Sciatic nerve (tissue), 2 donors: ENCODE measurements around the gene BAZ2A. TPM values are rescaled to one million over a fixed set of nuclear protein-coding genes. Genes with fewer than 3 reads are reported as not detected.
"Not testable (repeated sequence)": the region's sequence is repeated elsewhere in the genome, so short reads cannot be mapped to it uniquely, and the experiment has no call there.

Experiments used
- ATAC-seq: fragments of 200-7000 bp; cut with Tn5 transposase; one replicate; pipeline ENCODE4 v1.9.1; 2020; ENCODE audit warnings: mild to moderate bottlenecking, moderate library complexity
- DNase-seq: peaks from one replicate; pipeline ENCODE4 v3.0.0-alpha.2; 2020; ENCODE audit warnings: low spot score
- intact Hi-C: fragments of 100-400 bp; cut with DNase I; formaldehyde crosslinking; loops from one replicate; pipeline ENCODE4 v1.14.2; 2022
- total RNA-seq: library from RNA; stranded (reverse); fragmentation: NEBNext Ultra II Directional; extraction: Animal tissue kit (Norgen Biotek cat#: 25700); gene quantifications from one replicate; pipeline ENCODE4 v1.2.1, GENCODE V29; 2021
- donor health status: DM: no; HTN: no; CAD: no.
- donor health status: DM: no; HTN: no; CAD: no.

BAZ2A gene
- total RNA-seq, result 148 TPM

DNA sequence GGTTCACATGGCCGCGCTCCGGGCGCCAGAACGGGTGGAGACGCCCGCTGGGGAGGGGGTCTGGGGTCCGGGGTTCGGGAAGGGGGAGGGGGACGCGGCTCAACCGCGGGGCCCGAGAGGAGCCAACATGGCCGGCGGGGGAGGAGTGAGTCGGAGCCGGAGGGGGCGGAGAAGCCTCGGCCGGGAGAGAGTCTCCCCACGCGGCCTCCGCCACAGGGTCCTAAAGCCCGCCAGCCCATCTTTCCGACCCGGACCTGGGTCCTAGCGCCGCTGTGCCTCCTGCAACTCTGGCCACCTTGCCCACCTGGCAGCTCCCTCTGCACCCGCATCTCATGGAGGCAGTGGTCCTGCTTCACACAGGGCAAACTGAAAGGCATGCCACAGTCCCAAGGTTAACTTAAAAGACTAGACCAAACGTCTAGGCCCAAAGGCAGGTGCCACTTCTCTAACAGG is at the start of gene BAZ2A:
Gene BAZ2A, minus strand, starts transcription at position 147 of the 453 bp plus-strand sequence. CDS start 12,796 bp downstream, outside the sequence.
- ATAC-seq (peak; percentile 91), DNase-seq (peak; percentile 92)
- intact Hi-C loops, result no loop called here

DNA sequence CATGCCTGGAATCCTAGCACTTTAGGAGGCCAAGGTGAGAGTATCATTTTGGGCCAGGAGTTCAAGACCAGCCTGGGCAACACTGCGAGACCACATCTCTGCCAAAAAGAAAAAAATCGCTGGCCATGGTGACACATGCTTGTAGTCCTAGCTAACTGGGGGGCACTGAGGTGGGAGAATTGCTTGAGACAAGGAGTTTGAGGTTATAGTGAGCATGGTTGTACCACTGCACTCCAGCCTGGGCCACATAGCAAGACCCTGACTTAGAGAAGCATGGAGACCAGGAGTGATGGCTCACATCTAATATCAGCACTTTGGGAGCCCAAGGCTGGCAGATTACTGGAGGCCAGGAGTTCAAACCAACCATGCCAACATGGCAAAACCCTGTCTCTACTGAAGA is 48.7 kb upstream of the BAZ2A start:
- ATAC-seq (no peak), DNase-seq (no peak)
- intact Hi-C loops, result no loop called here

DNA sequence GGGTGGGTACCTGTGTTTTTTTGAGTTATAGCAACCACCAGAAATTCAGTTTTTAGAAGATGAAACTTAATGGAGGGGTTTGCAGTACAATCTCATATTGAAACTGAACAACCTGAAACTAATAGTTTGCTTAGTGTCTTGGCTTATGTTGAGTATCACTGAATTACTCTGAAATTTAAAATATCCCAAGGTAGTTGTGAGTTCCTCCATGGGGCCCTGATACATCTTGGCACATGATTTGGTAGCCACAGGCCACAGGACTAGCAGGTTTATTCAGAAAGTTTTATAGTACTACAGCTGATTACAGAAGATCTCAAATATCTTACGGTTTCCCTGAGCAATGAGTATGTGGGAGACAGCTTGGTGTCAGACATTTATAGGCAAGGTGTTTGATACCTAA is 47.6 kb upstream of the BAZ2A start:
- DNase-seq, result no peak
- intact Hi-C loops, result no loop called here
- ATAC-seq, result no peak

DNA sequence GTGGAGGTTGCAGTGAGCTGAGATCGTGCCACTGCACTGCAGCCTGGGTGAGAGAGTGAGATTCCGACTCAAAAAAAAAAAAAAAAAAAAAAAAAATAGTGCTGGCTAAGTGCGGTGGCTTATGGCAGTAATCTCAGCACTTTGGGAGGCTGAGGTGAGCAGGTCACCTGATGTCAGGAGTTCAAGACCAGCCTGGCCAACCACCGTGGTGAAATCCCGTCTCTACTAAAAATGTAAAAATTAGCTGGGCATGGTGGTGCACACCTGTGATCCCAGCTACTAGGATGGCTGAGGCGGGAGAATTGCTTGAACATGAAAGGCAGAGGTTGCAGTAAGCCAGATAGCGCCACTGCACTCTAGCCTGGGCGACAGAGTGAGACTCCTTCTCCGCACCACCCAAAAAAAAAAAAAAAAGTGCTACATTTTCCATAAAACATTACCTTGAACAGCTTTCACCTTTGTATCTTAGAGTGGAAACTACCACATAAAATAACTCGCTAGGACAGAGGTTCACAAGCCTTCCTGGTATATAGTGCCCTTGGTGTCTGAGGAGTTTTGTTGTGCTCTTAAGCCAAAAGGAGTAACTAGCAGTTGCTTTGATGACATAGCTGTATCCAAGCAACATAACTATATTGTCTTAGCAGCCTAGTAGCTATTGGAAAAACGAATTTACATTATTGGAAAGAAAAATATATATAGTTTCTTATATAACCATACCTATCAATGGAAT is 46.9 kb upstream of the BAZ2A start:
- ATAC-seq (no peak), DNase-seq (no peak)
- intact Hi-C loops, result no loop called here

DNA sequence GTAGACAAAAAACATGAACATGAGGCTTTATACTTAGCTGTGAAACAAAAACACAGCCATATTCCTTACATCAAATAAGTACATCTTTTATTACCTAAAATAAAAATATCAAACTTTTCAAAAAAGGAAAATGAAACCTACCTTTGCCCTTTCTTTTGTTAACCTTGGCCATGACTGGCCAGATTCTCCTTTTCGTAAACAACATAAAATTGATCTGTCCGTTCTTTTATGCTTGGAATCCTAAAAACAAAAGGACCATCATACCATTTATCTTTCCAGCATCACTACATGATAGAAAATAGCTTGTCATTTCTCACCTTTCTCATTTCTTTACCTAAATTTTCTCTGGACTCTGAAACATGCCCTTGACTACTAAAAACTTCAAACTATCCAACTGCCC is 41.5 kb upstream of the BAZ2A start:
- no peak for ATAC-seq
- DNase-seq, result no peak
- intact Hi-C loops, result no loop called here

DNA sequence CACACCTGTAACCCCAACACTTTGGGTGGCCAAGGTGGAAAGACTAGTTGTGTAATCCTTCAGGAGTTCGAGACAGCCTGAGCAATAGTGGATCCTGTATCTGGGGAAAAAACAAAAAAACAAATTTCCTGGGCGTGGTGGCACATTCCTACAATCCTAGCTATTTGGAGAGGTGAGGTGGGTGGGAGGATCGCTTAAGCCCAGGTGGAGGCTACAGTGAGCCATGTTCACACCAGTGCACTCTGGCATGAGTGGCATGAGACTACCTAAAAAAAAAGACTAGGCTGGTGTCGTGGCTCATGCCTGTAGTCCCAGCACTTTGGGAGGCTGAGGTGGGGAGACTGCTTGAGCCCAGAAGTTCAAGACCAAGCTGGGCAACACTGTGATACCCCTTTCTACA is 40.7 kb upstream of the BAZ2A start:
- intact Hi-C loops, result no loop called here
- DNase-seq, result peak; percentile 14
- ATAC-seq, result no peak

DNA sequence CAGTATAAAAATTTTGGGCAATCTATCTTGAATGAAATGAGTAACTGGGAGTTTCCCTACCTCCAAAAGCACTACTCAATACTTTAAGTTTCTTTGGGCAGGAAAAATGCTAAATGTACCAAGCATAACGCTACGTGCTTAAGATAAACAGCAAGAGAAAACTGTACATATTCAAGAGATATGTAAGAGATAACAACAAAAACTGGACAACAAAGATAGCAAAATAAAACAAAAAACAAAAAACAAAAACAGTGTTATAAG is 38.0 kb upstream of the BAZ2A start:
- DNase-seq, result no peak
- intact Hi-C loops, result no loop called here
- ATAC-seq, result no peak

DNA sequence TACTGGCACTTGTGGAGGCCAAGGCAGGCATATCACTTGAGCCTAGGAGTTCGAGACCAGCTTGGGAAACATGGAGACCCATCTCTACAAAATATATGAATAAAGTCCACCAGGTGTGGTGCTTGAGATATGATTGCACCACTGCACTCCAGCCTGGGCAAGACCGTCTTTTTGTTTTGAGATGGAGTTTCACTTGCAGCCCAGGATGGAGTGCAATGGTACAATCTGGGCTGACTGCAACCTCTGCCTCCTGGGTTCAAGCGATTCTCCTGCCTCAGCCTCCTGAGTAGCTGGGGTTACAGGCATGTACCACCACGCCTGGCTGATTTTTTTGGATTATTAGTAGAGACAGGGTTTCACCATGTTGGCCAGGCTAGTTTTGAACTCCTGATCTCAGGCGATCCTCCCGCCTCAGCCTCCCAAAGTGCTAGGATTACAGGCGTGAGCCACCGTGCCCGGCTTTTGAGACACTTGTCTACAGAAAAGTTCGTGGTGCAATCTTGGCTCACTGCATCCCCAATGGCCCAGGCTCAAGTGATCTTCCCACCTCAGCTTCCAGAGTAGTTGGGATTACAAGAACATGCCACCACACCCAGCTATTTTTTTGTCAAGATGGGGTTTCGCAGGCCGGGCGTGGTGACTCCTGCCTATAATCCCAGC is 32.0 kb upstream of the BAZ2A start:
- no peak for ATAC-seq
- intact Hi-C loops, result no loop called here

DNA sequence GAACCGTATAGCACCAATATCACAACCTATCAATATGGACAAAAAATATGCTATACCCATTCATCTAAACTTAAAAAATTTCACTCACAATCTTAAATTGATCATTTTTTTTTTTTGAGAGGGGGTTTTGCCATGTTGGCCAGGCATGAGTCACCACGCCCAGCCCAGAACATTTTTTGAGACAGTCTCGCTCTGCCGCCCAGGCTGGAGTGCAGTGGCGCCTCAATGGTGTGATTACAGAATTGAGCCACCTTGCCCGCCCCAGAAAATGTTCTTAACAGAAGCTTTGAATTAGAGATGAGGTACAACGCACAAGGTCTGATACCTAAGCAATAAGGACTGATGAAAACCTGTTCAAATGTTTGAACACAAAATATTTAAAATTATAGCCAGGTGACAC is 31.4 kb upstream of the BAZ2A start:
- DNase-seq (no peak), ATAC-seq (no peak)

More for the DNA sequence above, 32.0 kb upstream of the BAZ2A start:
- DNase-seq, result no peak

DNA sequence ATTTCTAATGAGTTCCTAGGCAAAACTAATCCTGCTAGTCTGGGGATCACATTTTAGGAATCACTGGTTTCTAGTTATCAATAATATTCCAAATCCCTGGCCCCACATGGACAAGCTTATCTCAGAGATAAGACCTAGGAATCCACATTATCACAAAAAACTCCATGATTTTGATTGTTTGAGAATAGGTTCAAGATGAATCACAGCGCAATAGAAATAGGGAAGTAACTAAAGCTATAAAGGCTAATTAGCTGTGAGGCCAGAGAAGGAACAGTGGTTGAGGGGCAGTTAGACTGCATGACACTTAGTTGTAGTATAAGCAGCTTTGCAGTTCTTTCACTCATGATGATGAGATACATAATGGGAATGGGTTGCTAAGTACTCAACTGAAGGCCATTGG is 28.8 kb upstream of the BAZ2A start:
- DNase-seq, result no peak
- ATAC-seq, result no peak
- intact Hi-C loops, result no loop called here

More for the DNA sequence above, 31.4 kb upstream of the BAZ2A start:
- intact Hi-C loops, result no loop called here

DNA sequence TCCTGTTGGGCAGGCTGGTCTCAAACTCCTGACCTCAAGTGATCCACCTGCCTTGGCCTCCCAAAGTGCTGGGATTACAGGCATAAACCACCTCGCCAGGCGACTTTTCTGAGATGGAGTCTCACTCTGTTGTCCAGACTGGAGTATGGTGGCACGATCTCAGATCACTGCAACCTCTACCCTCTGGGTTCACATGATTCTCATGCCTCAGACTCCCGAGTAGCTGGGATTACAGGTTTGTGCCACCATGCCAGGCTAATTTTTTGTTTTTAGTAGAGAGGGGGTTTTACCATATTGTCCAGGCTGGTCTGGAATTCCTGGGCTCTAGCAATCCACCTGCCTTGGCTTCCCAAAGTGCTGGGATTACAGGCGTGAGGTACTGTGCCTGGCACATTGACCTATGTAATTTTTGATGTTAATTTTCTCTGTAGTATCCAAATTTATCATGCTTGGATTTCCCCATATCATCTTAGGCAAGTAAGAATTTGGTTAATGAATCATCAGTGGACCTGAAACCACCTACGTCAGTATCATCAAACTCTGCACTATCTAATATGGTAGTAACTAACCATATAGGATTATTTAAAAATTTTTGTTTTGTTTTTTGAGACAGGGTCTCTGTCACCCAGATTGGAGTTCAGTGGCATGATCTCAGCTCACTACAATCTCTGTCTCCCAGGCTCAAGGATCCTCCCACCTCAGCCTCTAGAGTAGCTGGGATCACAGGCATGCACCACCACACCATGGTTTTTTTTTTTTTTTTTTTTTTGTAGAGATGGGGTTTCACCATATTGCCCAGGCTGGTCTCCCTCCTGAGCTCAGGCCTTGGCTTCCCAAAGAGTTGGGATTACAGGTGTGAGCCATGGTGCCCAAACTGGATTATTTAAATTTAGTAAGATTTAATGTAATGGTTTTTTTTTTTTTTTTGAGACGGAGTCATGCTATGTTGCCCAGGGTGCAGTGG is 27.6 kb upstream of the BAZ2A start:
- DNase-seq (no peak), ATAC-seq (no peak)
- intact Hi-C loops, result no loop called here

DNA sequence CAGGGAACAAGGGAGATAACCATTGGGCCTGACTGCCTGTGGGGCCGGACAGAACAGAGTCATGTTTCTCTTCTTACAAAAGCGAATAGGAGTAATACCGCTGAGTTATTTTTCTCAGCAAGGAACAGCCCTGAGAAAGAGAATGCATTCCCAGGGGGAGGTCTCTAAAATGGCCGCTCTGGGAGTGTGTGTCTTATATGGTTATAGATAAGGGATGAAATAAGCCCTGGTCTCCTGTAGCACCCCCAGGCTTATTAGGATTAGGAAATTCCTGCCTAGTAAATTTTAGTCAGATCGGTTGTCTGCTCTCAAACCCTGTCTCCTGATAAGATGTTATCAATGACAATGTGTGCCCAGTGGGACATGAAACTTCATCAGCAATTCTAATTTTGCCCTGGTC is 23.7 kb upstream of the BAZ2A start:
- intact Hi-C loops, result not testable (repeated sequence)

DNA sequence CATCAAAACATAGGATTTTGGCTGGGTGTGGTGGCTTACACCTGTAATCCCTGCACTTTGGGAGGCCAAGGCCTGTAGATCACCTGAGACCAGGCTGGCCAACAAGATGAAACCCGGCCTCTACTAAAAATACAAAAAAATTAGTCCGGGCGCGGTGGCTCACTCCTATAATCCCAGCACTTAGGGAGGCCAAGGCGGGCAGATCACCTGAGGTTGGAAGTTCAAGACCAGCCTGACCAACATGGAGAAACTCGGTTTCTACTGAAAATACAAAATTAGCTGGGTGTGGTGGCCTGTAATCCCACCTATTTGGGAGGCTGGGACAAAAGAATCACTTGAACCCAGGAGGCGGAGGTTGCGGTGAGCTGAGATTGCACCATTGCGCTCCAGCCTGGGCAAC is 17.9 kb upstream of the BAZ2A start:
- intact Hi-C loops, DNase-seq, ATAC-seq: not testable (repeated sequence)

More for the DNA sequence above, 23.7 kb upstream of the BAZ2A start:
- DNase-seq, ATAC-seq: not testable (repeated sequence)

DNA sequence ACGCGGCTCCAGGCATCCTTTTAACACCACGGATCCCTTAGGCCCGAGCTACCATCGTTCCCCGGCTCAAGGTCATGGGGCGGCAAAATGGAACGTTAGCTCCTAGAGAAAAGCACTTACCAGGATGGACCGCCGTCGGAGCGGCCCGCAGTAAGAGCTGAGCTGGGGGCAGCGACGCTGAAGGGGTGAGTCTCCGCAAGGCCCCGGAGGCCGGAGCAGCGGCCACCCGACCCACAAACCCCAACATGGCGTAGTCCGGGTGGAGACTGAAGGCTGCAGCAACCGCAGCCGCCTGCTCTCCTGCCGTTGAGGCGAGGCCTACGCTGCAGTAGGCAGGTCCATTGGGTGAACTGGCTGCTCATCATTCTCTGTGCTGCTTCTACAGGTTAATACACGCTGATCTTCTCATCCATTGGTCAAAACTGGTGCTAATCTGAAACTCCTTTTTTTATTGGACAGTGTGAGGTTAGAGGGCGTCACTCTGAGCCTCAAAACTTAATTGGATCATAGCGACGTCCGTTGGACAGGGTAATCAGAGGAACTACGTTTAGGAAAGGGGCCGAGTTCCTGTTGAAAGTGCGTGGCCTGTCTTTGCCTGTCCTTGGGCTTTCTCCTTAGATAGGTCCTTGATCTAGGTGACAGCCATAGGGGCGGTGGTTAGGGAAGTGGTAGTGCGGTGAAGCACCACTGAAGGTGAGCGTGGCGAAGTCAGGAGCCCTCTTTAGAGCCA is 15.8 kb upstream of the BAZ2A start, which contains the start of gene ATP5F1B:
Gene ATP5F1B, minus strand, starts transcription at position 268 of the 730 bp plus-strand sequence. Its CDS starts 21 bp downstream, at position 247.
- peak; percentile 96 for DNase-seq
- peak; percentile 100 for ATAC-seq
- intact Hi-C loops, result no loop called here

DNA sequence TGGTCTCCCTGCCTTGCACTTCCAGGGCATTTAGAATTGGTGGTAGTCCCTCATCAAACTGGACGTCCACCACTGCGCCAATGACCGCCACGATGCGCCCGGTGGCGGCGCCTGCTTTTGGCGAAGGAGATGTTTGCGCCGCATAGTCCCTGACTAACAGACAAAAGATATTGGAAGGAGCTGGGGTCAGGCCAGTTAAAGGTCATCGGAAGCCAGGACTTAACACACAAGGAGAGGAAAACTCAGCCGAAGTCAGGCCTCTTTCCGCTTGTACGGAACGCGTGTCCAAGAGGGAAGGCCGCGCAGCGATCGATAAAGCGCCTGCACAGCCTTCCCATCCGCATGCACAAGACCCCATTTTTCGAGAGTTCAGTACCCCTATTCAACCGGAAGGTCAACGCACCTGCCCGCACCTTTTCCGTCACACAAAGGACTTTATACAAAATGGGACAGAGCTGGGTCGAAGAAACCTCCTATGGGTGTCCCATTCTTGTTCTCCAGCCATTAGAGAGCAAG is 15.1 kb upstream of the BAZ2A start:
- intact Hi-C loops, result no loop called here
- DNase-seq, result no peak
- no peak for ATAC-seq

DNA sequence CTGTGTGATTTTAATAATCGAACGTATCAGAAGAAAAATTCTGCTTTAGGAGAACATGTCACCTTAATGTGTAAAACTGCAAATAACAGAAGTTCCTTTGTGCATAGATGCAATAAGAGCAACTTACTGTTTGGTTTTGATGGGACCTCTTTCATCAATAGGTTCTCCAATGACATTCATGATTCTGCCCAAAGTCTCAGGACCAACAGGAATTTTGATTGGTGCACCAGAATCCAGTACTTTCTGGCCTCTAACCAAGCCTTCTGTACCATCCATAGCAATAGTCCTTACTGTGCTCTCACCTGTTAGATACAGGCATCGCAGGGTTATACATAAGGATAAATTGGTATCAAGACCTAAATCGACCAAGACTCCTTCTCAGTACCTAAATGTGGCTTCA is 14.5 kb upstream of the BAZ2A start:
- ATAC-seq (no peak), DNase-seq (no peak)
- intact Hi-C loops, result no loop called here

DNA sequence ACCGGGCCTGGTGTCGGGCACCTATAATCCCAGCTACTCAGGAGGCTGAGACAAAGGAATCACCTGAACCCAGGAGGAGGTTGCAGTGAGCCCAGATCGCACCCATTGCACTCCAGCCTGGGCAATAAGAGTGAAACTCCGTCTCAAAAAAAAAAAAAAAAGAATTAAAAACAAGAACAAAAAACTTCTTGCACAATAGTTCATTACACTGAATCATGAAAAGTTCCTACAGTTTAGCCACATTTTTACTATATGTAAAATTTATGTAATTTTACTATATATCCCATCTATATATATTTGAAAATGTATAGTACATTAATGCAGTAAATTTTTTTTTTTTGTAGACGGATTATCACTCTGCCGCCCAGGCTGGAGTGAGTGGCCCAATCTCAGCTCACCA is 11.1 kb upstream of the BAZ2A start:
- DNase-seq (no peak), ATAC-seq (no peak)
- intact Hi-C loops, result no loop called here

DNA sequence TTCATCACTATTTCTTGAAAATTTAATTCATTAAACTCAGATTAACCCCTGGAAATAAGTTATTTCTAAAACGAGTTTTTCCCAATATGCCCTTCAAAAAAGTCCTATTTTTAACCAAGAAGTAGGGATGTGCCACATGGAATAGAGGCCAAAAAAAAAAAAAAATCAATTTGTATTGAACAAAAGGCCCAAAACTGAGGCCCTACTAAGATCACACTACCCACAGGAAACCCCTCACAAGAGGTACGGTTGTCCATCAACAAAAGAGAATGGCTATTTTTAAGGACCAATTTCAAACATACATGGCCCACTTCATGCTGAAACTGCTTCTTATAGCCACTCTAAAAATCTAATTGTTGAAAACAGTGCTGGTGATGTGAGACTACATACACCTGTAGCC is 7.5 kb upstream of the BAZ2A start:
- no peak for ATAC-seq
- intact Hi-C loops, result no loop called here
- no peak for DNase-seq
